GM12872 (cell line): Measurements from ENCODE around the gene OPN4.

Source experiments
- CTCF ChIP-seq: IDR thresholded peaks from 3 replicates; pipeline ENCODE4 v1.5.1; 2011; ENCODE audit warnings: low read depth, mild to moderate bottlenecking, low read length, moderate library complexity; ENCODE audit not compliant: insufficient read depth

Gene OPN4

GRCh38 chr10:86649471-86650150 lies 4.7 kb upstream of the OPN4 start:
- TF ChIP-seq CTCF = no peak

GRCh38 chr10:86650151-86650550 lies 4.2 kb upstream of the OPN4 start:
- TF ChIP-seq CTCF = no peak

- no peak for TF ChIP-seq CTCF
These were observed 3.3 kb upstream of the OPN4 start for GRCh38 chr10:86651021-86651471.

GRCh38 chr10:86651631-86652331 lies 2.6 kb upstream of the OPN4 start:
- TF ChIP-seq CTCF = no peak

GRCh38 chr10:86652361-86653202 lies 1.8 kb upstream of the OPN4 start:
- TF ChIP-seq CTCF = no peak

GRCh38 chr10:86653379-86653778 lies 968 bp upstream of the OPN4 start:
- TF ChIP-seq CTCF = no peak

GRCh38 chr10:86653987-86654386 lies 360 bp upstream of the OPN4 start:
- no peak for TF ChIP-seq CTCF
